MM.1S (cell line): ENCODE data around the gene AVL9.

ENCODE experiments used
- DNase-seq: peaks from one replicate; pipeline ENCODE4 v3.0.0-alpha.2; 2015
- H2AFZ ChIP-seq: fragments of 300-600 bp; sonication (generic); 2 replicates; pipeline ENCODE4 v1.6.0; 2016; ENCODE audit warnings: antibody characterized with exemption, low read length
- H3F3A ChIP-seq: fragments of 300-600 bp; sonication (generic); 2 replicates; pipeline ENCODE4 v1.6.1; 2016; ENCODE audit warnings: mild to moderate bottlenecking, antibody characterized with exemption, low read length, moderate library complexity, mixed read lengths; ENCODE audit not compliant: insufficient read depth
- H3K27ac ChIP-seq: fragments of 300-600 bp; sonication (generic); 2 replicates; pipeline ENCODE4 v1.5.1; 2016; ENCODE audit warnings: mild to moderate bottlenecking, low read length
- H3K27me3 ChIP-seq: fragments of 300-600 bp; sonication (generic); replicated peaks from 2 replicates; pipeline ENCODE4 v1.6.0; 2016; ENCODE audit warnings: low read length; ENCODE audit not compliant: insufficient read depth
- H3K36me3 ChIP-seq: fragments of 300-600 bp; sonication (generic); replicated peaks from 2 replicates; pipeline ENCODE4 v1.6.1; 2016; ENCODE audit warnings: mild to moderate bottlenecking, low read length, mixed read lengths; ENCODE audit not compliant: insufficient read depth
- H3K4me1 ChIP-seq: fragments of 300-600 bp; sonication (generic); 2 replicates; pipeline ENCODE4 v1.6.1; 2016; ENCODE audit warnings: low read length, mixed read lengths
- H3K4me2 ChIP-seq: fragments of 300-600 bp; sonication (generic); 2 replicates; pipeline ENCODE4 v1.6.0; 2016; ENCODE audit warnings: low read depth, low read length
- H3K4me3 ChIP-seq: fragments of 300-600 bp; sonication (generic); 2 replicates; pipeline ENCODE4 v1.5.1; 2016; ENCODE audit warnings: low read length, mixed read lengths
- H3K79me2 ChIP-seq: fragments of 300-600 bp; sonication (generic); 2 replicates; pipeline ENCODE4 v1.6.1; 2016; ENCODE audit warnings: mixed run types, low read length, mixed read lengths
- H3K9ac ChIP-seq: fragments of 300-600 bp; sonication (generic); 2 replicates; pipeline ENCODE4 v1.6.1; 2016; ENCODE audit warnings: low read length, mixed read lengths
- H3K9me2 ChIP-seq: fragments of 300-600 bp; sonication (generic); replicated peaks from 2 replicates; pipeline ENCODE4 v1.6.1; 2016; ENCODE audit warnings: mild to moderate bottlenecking, low read length, mixed read lengths; ENCODE audit not compliant: insufficient read depth
- H3K9me3 ChIP-seq: fragments of 300-600 bp; sonication (generic); replicated peaks from 2 replicates; pipeline ENCODE4 v1.6.1; 2016; ENCODE audit warnings: mild to moderate bottlenecking, low read length, mixed read lengths; ENCODE audit not compliant: insufficient read depth
- H4K20me1 ChIP-seq: fragments of 300-600 bp; sonication (generic); 2 replicates; pipeline ENCODE4 v1.6.1; 2016; ENCODE audit warnings: mild to moderate bottlenecking, low read length, moderate library complexity, mixed read lengths; ENCODE audit not compliant: insufficient read depth
- EZH2 ChIP-seq: fragments of 300-600 bp; sonication (generic); optimal IDR thresholded peaks from 2 replicates; pipeline ENCODE3; 2017; ENCODE audit warnings: low read depth, mild to moderate bottlenecking, antibody characterized with exemption, low read length, mixed read lengths
- EZH2phosphoT487 ChIP-seq: fragments of 300-600 bp; sonication (generic); IDR thresholded peaks from 2 replicates; pipeline ENCODE4 v1.6.1; 2018; ENCODE audit warnings: antibody characterized with exemption, low read length
- TF ChIP-seq, protein P1 (sequence below): fragments of 300-600 bp; sonication (generic); IDR thresholded peaks from 2 replicates; pipeline ENCODE4 v1.5.1; 2016; ENCODE audit warnings: antibody characterized with exemption, low read length, mixed read lengths

AVL9 gene

DNA sequence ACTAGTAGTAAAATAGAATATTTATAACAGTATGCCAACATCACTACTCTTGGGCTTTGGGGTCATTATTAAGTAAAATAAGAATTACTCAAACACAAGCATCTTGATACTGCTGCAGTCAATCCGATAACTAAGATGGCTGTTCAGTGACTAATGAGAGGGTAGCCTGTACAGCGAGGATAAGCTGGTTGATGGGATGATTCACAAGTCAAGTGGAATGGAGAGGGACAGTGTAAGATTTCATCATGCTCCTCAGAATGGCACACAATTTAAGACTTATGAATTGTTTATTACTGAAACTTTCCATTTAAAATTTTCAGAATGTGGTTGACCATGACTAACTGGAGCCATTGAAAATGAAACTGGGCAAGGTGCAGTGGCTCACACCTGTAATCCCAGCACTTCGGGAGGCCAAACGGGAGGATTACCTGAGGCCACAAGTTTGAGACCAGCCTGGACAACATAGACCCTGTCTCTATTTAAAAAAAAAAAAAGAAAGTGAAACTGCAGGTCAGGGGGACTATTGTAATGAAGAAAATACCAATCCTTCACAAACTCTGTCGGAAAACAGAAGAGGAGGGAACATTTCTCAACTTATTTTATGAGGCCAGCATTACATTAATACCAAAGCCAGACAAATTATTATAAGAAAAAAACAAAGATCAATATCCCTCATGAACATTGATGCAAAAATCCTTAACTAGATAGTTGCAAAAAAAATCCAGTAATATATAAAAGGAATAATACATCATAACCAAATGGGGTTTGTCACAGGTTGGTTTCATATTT lies 11.2 kb downstream of the AVL9 start:
- Histone ChIP-seq H4K20me1 (no peaks in the 10 kb centered on the region; the same call in none of the 2 replicates), H3K9me3 (no peaks in the 10 kb centered on the region), H3K36me3 (no peaks in the 10 kb centered on the region), H3F3A (peaks cover 15% of the 10 kb centered on the region), H3K27me3 (no peaks in the 10 kb centered on the region), H3K9ac (no peak overlapping the region), H3K4me2 (peak overlapping the region; percentile 54; the same call in 1 of the 2 replicates), H2AFZ (no peak overlapping the region), H3K79me2 (peaks cover 82% of the 10 kb centered on the region), H3K9me2 (no peaks in the 10 kb centered on the region), H3K4me3 (no peak overlapping the region; the same call in 1 of the 2 replicates), H3K27ac (peak overlapping the region; percentile 75; the same call in 1 of the 2 replicates), H3K4me1 (peaks cover 3% of the 10 kb centered on the region; the same call in 1 of the 2 replicates)
- DNase-seq: peak; percentile 76
- TF ChIP-seq, protein P1, sequence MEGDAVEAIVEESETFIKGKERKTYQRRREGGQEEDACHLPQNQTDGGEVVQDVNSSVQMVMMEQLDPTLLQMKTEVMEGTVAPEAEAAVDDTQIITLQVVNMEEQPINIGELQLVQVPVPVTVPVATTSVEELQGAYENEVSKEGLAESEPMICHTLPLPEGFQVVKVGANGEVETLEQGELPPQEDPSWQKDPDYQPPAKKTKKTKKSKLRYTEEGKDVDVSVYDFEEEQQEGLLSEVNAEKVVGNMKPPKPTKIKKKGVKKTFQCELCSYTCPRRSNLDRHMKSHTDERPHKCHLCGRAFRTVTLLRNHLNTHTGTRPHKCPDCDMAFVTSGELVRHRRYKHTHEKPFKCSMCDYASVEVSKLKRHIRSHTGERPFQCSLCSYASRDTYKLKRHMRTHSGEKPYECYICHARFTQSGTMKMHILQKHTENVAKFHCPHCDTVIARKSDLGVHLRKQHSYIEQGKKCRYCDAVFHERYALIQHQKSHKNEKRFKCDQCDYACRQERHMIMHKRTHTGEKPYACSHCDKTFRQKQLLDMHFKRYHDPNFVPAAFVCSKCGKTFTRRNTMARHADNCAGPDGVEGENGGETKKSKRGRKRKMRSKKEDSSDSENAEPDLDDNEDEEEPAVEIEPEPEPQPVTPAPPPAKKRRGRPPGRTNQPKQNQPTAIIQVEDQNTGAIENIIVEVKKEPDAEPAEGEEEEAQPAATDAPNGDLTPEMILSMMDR: no peak
- TF ChIP-seq EZH2: no peak
- no peak for TF ChIP-seq EZH2phosphoT487

DNA sequence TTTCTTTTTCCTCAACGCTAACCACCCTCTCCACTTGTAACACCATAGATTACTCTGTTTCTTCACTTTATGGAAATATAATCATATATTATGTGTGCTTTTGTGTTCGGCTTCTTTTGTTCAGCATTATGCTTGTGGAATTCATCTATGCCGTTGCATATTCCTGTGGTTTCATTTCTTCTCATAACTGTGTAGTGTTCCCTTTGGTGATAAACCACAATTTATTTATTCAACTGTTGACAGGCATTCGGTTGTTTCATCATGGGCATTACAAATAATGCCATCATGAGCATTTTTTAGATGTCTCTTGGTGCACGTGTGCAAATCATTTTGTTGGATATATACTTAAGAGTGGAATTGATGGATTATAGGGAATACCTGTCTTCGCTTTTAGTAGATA lies 12.1 kb downstream of the AVL9 start:
- Histone ChIP-seq H3K79me2 (peaks cover 82% of the 10 kb centered on the region), H4K20me1 (no peaks in the 10 kb centered on the region; the same call in 1 of the 2 replicates), H2AFZ (no peak overlapping the region), H3K9me3 (no peaks in the 10 kb centered on the region), H3K27ac (no peak overlapping the region), H3K4me1 (peaks cover 3% of the 10 kb centered on the region; the same call in 1 of the 2 replicates), H3K4me2 (peak overlapping the region; percentile 54; the same call in 1 of the 2 replicates), H3K27me3 (no peaks in the 10 kb centered on the region), H3K9ac (no peak overlapping the region), H3K9me2 (no peaks in the 10 kb centered on the region), H3K36me3 (no peaks in the 10 kb centered on the region), H3K4me3 (no peak overlapping the region), H3F3A (peaks cover 15% of the 10 kb centered on the region)
- TF ChIP-seq EZH2phosphoT487 (no peak), EZH2 (no peak)
- TF ChIP-seq, protein P1: no peak
- no peak for DNase-seq

DNA sequence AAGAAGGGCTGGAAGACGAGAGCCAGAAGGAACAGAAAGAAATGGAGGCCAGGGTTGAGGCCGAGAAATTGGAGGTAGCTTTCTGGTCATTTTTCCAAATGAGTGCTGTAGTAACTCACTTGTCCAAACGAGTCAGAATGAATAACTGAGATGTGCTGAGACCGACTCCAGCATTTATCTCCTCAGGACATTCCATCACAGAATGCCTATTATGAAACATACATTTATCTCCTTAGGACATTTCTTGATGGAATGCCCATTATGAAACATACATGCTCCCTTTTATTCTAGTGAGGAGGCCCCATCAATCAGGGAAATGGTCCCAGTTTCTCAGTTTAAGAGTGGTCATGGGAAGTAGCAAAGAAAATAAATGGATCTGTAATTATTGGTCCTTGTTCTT lies 16.5 kb downstream of the AVL9 start:
- Histone ChIP-seq H3F3A (peaks cover 6% of the 10 kb centered on the region), H3K4me2 (no peak overlapping the region)
- TF ChIP-seq, protein P1: no peak
- no peak for TF ChIP-seq EZH2phosphoT487
- TF ChIP-seq EZH2: no peak

More for the DNA sequence above, 16.5 kb downstream of the AVL9 start:
- Histone ChIP-seq H3K9ac (no peak overlapping the region), H3K9me3 (no peaks in the 10 kb centered on the region), H3K27ac (no peak overlapping the region), H3K79me2 (peaks cover 87% of the 10 kb centered on the region), H4K20me1 (0 out of 2 replicates have a peak, but pooled peaks cover 2% of the 10 kb centered on the region), H3K4me1 (no peaks in the 10 kb centered on the region), H3K4me3 (no peak overlapping the region), H2AFZ (no peak overlapping the region), H3K9me2 (no peaks in the 10 kb centered on the region), H3K27me3 (no peaks in the 10 kb centered on the region), H3K36me3 (no peaks in the 10 kb centered on the region)
- no peak for DNase-seq
